Endometrial microvascular endothelial cells (primary cell): ENCODE measurements around the gene SPPL3. TPM values are rescaled to one million over a fixed set of nuclear protein-coding genes. Genes with fewer than 3 reads are reported as not detected.

Experiments
- in situ Hi-C: cut with HindIII; loops from 2 replicates; pipeline ENCODE4 v1.10.0; 2017; ENCODE audit warnings: low sequenced_read_pairs, low pct_unique_long_range_greater_than_20kb; ENCODE audit errors: inconsistent ontology term
- total RNA-seq: library from RNA; depleted of rRNA; stranded (reverse); fragments of >200 nt; gene quantifications from one replicate; pipeline ENCODE4 v1.2.3, GENCODE V29; 2015; ENCODE audit errors: inconsistent ontology term

Gene SPPL3
- total RNA-seq, 1 donor from 2014 or later, result 14.1 TPM

DNA sequence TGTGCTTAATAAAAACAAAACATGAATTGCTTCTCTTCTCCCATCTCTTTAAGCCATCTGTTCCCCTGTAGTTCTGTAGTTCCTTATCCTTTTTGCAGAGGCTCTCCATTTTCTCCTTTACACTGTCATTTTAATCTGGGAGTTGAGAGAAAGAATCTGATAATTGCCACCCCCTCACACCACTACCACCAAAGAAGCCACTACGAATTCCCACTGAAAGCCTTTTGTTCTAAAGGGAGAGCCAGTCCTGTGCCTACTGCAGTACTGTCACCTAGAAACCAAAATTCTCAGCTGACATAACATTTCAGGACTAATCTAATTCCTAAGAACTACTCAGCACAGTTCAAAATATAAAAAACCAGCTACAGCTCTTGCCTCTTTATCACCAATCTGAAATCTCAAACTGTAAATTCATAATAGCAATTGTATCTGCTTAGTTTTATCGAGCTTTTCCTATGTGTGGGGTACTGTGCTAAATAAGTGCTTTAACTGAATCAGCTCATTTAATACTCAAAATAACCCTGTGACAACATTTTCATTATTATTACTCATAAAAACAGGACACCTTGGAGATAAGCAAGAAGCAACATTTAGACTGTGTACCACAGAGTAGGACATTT is 72.4 kb downstream of the SPPL3 start:
- in situ Hi-C loops, result no loop called here

DNA sequence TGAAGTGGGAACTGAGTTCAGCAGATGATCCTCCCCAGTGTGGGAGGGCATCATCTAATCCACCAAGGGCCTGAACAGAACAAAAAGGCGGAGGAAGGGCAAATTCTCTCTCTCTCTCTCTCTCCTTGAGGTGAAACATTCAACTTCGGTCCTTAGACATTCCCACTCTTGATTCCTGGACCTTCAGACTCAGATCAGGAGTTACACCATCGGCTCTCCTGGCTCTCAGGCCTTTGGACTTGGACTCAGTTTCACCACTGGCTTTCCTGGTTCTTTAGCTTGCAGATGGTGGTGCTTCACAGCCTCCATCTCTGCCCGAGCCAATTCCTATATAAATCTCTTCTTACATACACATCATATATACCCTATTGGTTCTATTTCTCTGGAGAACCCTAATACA is 73.2 kb downstream of the SPPL3 start:
- in situ Hi-C loops, result no loop called here

DNA sequence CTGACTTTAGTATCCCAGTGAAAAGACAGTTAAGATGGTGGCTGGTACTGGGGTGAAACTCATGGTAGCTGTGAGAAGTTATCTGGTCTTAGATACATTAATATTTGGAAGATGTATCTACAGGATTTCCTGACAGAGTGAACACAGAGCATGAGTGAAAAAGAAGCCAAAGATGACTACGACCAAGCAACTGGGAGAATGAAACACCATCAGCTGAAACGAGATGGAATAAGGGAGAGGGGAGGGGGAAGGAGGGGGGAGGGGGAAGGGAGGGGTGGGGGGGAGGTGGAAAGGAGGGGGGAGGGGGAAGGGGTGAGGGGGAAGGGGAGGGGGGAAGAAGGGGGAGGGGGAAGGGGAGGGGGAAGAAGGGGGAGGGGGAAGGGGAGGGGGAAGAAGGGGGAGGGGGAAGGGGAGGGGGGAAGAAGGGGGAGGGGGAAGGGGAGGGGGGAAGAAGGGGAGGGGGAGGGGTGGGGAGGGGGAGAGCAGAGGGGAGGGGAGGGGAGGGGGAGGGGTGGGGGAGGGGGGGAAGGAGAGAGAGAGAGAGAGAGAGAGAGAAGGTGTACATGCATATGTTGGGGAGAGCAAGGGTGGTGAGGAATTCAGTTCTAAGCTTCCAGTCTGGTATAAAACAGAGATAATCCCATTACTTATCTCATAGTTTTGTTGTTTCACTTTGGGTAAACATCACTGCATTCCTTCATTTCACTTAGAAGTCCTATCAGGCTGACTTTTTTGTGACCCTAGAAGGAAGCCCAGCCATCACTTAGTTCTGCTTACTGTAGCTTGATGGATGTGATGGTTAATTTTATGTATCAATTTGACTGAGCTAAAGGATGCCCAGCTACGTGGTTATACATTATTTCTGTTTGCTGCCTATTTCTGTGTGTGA is 73.9 kb downstream of the SPPL3 start:
- in situ Hi-C loops, result no loop called here

DNA sequence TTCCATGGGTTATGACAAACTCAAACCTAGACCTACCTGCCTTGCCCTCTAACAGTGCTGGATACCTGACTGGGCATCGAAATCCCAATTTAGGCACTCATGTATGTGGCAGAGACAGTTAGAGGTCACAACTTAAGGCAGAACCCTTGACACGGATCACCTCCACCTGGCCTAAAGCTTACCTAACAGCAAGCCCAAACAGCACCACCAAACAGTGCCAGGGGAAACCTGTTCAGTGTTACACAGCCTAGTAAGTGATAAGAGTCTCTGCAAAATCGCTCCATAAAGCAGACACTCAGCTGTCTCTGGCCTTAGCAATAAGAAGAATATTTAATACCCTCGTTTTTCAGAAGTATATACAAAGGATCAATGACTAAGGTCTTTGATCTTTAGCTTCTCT is 77.8 kb downstream of the SPPL3 start:
- in situ Hi-C loops, result no loop called here

DNA sequence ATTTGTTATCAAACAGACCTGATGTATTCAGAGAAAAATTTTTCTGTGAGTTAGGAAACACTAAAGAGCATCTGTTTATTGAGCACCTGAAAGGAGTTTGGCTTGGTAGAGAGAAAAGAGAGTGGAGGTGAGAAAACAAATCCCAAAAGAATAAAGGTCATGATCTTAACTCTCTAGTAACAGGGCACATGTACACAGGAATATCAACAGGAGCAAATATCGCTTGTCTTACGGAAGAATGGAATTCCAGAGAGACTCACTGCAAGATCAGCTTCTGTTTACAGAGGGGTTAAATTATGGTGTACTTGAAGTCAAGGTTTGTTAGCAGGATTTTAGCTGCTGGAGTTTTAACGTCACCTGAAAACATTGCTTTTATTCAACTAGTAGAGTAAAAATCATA is 78.8 kb downstream of the SPPL3 start:
- in situ Hi-C loops, result no loop called here

DNA sequence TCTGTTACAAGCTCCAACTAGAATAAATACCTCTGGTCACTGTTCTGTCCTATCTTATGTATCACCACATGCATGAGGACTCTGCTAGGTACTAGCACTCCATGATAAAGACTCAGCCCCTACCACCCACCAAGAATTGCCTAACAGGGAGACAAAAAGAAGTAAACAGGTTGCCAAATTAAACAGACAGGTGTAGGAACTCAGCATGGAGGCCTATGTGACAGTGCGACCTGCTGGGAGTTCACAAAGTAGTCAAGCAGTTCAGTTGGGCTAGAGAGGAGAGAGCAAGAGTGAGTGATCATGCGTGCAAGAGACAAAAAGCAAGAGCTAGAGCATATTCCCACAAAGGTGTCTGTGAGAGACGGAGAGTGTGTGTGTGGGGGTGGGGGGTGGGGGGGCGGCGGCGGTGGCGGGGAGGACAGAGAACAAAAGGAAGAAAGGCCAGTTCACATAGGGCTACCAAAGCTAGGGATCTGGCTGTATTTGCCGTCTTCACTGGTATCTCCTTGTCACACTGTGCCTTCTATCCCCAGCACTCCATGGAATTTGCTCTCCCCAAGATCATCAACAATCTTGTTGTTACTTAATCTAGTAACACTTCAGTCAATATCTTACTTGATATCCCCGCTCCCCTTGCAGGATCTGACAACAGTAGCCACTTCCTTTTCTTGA is 81.2 kb downstream of the SPPL3 start:
- in situ Hi-C loops, result no loop called here

DNA sequence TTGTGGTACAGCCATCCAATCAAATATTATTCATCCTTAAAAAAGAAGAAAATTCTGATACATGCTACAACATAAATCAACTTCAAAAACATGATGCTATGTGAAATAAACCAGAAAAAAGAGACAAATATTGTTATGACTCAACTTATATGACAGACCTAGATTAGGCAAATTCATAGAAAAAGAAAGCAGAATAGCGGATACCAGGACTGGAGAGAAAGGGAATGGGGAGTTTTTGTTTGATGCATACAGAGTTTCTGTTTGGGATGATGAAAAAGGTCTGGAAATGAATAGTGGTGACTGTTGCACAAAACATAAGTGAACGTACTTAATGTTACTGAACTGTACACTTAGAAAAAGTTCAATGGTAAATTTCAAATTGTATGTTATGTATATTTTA is 82.3 kb downstream of the SPPL3 start:
- in situ Hi-C loops, result no loop called here

DNA sequence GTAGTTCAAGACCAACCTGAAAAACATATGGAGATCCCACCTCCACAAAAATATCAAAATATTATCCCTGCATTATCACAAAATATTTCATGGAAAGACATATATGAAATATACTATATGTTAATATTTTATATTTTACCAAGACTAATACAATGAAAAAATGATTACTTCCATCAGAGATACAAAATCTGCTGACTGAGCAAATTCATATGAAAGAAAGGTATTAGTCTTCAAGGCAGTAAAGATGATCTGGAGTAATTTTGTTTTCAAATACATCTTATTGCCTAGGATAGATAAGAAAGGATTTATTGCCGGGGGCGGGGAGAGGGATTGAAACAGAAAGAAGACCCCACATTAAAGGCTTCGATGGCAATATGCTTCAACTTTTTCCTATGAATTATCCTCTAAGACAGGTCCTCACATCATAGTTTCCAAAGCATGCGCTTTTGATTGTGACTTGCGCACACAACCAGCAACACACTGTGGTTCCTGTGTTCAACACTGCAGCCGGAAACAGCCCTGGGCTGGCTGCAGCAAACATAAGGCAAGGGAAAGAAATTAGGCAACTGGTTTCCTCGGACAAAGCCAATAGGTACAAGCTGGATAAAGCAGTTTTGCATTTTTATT is 83.2 kb downstream of the SPPL3 start:
- in situ Hi-C loops, result no loop called here

DNA sequence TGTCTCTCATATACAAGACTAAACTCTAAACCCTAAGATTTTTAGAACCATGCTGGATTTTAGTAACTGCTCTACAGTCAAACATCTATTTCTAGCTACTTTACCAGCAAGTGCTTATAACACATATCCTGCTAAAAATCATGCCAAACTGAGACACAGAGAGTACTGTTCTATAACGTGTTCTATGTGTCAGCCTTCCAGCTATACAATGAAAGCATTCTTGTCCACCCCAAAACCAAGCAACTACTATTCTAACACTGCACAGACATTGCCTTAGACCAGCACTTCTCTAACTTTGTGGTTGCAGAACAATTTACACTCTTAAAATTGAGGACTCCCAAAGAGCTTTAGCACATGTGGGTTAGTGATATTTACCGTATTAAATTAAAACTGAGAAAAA is 85.7 kb downstream of the SPPL3 start:
- in situ Hi-C loops, result no loop called here

DNA sequence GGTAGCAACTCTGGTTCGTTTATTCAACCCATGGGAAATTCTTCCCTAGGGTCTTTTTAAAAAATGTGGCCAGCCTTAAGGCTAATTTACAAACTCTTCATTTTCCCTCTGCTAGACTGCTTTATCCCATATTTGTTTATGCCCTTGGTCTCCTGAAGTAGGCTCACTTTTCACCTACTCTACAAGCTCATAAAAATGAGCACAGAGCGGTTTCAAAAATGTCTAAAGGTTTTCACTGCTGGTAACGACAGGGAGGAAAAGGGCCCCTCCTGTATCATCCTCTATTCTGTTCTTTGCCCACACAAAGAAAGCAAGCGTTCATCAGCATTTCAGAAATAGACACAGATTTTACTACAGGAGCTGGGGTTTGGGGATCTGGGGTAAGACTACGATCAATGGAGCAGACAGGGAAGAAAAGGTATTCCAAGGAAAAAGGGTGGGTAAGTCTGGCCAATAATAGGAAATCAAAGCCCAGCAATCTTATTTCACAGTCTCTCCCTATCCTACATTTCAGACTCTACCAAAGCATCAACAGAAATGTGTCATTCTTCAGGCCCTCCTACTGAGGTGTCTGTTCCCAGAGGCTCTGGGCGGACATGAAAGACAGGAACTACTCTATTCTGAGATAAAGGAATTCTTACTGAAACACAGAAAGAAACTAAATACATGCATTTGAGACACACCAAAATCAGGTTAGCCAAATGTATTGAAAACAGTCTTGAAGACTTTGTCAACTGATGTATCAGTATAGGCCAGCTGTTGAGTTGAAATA is 86.4 kb downstream of the SPPL3 start:
- in situ Hi-C loops, result no loop called here

DNA sequence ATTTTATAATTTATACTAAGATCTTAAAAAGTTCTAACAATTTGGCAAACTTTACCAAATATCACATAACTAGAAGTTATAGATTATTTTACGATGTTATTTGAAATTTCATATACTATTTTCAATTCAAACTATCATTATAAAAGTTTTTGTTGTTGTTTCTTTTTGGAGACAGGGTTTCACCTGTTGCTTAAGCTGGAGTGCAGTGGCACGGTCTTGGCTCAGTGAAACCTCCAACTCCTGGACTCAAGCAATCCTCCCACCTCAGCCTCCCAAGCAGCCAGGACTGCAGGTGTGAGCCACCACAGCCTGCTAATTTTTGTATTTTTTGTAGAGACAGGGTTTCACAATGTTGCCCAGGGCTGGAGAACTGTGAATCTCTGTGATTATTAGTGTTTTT is 87.8 kb downstream of the SPPL3 start:
- in situ Hi-C loops, result no loop called here

DNA sequence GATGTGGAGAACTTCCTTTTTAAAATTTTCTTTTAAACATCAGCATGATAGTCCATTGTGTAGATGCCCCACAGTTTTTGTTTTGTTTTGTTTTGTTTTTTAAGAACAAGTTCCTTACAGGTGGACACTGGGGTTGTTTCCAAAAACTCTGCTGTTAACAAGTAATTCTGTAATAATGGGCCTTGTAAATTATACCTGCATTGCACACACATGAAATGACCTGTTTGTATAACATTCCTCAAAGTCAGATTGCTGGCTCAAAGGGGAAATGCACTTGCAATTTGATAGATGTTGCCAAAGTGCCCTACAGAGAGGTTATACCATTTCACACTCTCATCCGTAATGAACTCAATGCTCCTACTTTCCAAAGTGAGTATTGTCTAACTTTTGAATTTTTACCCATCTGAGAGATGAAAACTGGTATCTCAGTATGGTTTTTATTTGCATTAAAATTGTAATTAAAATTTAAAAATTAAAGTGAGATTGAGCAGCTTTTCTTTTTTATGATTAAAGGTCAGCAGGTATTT is 89.2 kb downstream of the SPPL3 start:
- in situ Hi-C loops, result no loop called here

DNA sequence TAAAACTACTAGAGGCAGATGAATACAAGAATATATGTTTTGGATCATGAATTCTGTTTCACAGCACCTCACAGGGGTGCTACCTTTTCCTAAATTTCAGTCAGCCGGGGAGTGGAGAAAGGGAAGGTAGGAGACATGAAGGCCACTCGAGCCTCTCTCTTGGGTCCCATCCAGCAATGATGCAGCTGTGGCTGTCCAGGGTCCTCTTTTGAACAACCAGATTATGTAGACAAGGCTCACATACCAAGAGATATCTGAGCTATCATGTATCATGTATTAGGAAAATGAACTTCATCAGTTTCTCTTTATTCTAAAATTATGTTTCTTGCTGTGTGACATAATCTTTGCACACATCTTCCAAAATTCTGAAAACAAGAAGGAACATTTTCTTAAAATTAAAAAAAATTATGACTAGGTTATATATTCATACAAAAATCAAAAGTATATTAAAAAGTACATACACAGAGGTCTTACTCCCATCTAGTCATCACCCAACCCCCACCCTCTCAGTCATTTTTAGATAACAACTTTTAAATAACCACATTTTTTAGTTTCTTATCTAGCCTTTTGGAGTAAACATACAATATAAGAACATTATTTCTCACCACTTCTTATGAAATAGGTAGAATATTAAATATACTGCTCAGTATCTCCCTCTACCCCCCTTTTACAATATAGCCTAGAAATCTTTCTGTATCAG is 89.8 kb downstream of the SPPL3 start:
- in situ Hi-C loops, result no loop called here

DNA sequence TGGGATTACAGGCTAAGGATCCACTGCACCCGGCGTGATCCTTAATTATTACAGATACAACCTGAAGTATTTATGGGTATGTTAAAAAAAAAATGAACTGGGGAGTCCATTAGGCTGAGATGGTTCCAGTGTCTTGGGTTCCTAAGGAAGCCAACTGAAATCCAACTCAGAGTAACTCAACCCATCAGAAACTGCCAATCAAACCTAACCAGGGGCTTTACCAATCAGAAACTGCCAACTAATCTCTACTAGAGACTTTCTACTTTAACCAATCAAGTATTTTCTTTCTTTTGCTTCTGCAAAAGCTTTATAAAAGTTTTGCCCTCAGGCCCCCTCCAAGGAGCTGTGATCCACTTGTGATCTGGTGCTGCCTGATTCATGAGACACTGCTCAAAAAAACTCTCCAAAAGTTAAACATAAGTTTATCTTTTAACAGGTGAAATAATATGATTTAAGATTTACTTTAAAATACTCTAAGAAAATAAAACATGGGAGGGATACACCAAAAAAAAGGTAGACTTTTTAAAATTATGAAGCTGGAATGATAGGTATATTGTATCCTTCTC is 90.5 kb downstream of the SPPL3 start:
- in situ Hi-C loops, result no loop called here

DNA sequence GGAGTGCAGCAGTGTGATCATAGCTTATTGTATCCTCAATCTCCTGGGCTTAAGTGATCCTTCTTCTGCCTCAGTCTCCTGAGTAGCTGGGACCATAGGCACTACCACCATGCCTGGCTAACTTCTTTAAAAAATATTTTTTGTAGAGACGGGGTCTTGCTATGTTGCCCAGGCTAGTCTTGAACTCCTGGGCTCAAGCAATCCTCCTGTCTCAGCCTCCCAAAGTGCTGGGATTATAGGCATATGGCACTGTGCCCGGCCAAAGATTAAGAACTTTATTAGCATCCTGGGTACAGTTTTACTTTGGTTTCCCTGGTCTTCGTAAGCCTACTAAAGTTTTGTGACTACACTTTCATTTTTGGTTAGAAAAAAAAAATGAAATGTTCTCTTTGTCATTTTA is 94.1 kb downstream of the SPPL3 start:
- in situ Hi-C loops, result no loop called here

DNA sequence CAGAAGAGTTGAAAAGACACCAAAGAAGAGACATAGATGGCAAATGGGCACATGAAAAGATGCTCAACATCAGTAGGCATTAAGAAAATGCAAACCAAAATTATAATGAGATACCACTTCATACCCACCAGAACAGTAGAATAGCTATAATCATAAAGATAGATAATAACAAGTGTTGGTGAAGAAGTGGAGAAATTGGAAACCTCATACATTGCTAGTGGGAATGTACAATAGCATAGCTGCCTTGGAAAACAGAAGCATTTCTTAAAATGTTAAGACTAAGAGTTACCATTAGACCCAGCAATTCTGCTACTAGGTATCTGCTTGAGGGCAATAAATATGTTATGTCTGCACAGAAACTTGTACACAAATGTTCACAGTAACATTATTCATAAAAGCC is 99.7 kb downstream of the SPPL3 start:
- in situ Hi-C loops, result no loop called here

DNA sequence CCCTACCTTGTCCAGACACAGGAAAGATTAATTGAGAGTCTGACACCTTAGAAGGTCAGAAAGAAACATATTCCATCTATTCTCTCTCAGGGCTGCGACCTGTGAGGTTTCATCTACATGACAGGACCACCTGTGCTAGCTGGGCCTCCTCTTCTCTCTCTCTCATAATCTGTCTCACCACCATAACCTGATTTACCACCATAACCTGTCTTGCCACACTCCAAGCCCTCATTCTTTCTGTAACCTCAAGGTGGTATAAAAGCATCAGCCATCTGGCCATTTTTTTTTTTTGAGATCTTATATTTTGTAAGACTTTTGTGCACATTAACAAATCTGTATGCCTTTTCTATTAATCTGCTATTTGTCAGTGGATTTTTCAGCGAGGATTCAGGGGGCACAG is 103.0 kb downstream of the SPPL3 start:
- in situ Hi-C loops, result no loop called here

DNA sequence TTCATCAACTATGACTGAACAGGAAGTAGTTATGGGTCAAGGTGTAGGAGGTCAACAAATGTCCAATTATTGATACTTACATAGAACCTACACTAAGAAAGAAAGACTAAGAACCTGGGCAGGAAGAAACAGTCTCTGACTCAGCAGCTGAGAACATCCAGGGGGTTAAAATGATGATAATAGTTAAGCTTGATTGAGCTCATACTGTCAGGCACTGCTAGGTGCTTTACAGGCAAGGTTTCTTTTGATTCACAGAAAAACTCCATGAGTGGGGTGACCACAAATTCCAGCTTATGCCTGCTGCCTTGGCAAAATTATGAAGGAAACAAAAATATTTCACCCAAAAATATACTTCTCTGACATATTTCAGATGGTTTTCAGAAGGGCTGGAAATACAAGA is 103.5 kb downstream of the SPPL3 start:
- in situ Hi-C loops, result no loop called here
